ENCODE results near the gene VIPAS39. TPM values are rescaled to one million over a fixed set of nuclear protein-coding genes. Genes with fewer than 3 reads are reported as not detected.

The VIPAS39 gene
- 10 to 100 TPM; 15.8 to 18.3 TPM for total RNA-seq

GRCh38 chr14:77457522-77458248 lies at the start of gene VIPAS39, which contains the start of gene AHSA1:
TSS of gene VIPAS39 (minus strand) at chr14:77457601. CDS start at chr14:77454102, 3,499 bp downstream.
TSS of gene AHSA1 (plus strand) at chr14:77458093. CDS start at chr14:77458190, 97 bp downstream.
- CTCF ChIA-PET: no interaction called here
- POLR2A ChIA-PET: interaction anchor here (0.7 to 1.3 kb wide), 3 partner anchors 81 to 281 kb away, joined by 3 to 5 read pairs (median 4); partner anchors contain the start of genes SAMD15 and TMED8

DNA sequence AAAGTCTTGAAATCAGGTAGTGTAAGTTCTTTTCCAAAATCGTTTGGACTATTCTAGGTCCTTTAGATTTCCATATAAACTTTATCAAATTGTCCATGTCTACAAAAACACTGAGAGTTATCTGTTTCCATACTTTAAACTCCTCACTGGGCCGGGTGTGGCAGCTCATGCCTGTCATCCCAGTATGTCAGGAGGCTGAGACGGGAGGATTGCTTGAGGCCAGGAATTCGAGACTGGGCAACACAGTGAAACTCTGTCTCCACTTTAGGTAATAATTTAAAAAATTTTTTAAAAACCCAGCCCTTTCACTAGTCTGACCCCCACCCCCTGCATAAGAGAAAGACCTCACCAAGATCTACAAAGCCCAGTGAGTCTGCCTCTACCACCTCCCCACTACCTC lies 47.6 kb upstream of the VIPAS39 start:
- CTCF ChIA-PET: interaction anchor here (1.0 kb wide), 1 partner anchor 15 kb away, joined by 3 read pairs; no protein-coding TSS in a partner anchor

GRCh38 chr14:77503138-77503537 lies 45.7 kb upstream of the VIPAS39 start:
- POLR2A ChIA-PET: no interaction called here
- CTCF ChIA-PET: interaction anchor here (0.7 kb wide), 1 partner anchor 78 kb away, joined by 3 read pairs; no protein-coding TSS in a partner anchor

More for the DNA sequence above, 47.6 kb upstream of the VIPAS39 start:
- POLR2A ChIA-PET: no interaction called here

GRCh38 chr14:77502109-77502782 lies 44.8 kb upstream of the VIPAS39 start:
- POLR2A ChIA-PET: no interaction called here
- CTCF ChIA-PET: no interaction called here

DNA sequence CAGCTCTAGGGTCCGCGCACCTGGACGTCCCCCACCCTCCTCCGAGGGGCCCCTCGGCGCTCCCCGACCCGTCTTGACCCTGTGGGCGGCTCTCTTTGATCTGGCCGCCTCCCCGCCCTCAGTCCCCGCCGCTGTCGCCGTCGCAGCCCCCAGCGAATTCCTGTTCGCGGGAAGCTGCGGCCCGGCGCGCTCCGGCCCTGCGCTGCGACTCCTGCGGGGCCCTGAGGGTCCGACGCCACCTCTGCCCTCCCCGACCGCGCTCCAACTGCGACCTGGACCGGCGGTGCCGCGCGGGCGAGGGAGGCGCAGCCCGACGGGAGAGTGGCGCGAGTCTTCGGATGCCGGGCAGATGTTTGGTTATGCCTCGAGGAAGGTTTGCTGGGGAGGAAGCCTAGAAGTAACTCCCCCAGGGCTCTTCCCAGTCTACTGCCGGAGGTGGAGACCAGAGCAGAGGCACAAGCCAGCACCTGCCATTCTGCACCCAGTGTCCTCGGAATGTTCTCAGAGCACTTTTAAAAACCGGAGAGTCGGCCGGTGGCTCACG lies 41.7 kb upstream of the VIPAS39 start:
- CTCF ChIA-PET: no interaction called here
- POLR2A ChIA-PET: interaction anchor here (1.2 kb wide), 1 partner anchor 116 kb away, joined by 6 read pairs; no protein-coding TSS in a partner anchor

DNA sequence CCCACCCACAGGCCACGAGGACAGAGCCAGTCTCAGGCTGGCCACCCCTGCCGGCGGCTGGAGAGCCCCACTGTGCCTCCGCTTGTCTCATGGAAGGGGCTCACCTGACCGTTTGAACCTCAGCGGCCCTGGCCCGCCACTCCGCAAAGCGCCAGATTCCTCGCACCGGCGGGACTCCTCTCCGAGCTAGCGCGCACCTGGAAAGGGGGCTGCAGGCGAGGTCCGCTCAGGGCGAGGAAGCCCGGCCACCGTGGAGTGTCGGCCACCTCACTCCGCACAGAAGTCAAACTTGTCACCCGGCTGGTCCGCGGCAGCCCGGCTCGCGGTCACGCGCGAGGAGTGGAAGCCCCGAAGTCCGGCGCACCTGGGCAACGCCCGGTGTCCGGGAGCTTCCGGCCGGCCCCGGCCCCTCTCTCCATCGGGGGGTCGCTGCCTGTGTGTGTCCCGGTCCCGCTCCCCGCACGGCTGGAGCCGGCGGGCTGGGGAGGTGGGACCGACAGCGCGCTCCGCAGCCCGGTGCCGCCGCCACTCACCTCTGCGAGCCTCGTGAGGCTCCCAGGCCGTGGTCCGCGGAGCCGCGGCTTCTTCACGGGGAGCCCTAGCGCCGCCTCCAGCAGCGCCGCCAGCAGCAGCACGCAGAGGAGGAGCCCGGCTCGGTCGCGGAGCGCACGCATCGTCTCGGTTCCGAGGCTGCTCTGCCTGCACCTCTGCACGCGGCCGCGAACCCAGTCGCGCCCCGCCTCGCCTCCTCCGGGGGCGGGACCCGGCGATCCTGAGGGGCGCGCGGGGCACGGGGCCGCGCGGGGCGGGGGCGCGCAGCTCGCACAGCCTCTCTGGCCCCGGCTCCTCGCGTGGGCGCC lies 40.9 kb upstream of the VIPAS39 start, which contains the start of gene ISM2:
Gene ISM2, minus strand, starts transcription at position 697 of the 860 bp plus-strand sequence. Its CDS starts 23 bp downstream, at position 674.
- ChIA-PET CTCF (no interaction called here), POLR2A (interaction anchor here (1.2 kb wide), 1 partner anchor 117 kb away, joined by 6 read pairs; no protein-coding TSS in a partner anchor)

DNA sequence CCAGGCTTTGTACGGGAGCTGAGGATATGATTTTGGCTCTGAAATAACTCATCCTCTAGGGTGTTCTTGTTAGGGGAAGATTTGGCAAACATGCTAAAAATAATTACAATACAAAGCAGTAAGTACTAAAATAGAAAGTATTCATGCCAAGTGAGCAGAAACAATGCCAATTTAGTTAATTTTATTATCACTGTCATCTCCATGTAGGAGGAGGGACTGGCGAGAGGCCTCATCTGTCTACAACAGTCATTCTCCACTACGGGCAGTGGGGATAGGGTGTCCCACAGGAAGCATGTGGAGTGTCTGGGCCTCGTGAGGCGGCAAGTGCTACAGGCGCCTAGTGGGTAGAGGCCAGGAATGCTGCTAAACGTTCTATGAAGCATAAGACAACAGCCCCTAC lies 37.9 kb upstream of the VIPAS39 start:
- POLR2A ChIA-PET: no interaction called here
- CTCF ChIA-PET: no interaction called here

GRCh38 chr14:77491056-77491455 lies 33.7 kb upstream of the VIPAS39 start:
- ChIA-PET POLR2A (no interaction called here), CTCF (no interaction called here)

DNA sequence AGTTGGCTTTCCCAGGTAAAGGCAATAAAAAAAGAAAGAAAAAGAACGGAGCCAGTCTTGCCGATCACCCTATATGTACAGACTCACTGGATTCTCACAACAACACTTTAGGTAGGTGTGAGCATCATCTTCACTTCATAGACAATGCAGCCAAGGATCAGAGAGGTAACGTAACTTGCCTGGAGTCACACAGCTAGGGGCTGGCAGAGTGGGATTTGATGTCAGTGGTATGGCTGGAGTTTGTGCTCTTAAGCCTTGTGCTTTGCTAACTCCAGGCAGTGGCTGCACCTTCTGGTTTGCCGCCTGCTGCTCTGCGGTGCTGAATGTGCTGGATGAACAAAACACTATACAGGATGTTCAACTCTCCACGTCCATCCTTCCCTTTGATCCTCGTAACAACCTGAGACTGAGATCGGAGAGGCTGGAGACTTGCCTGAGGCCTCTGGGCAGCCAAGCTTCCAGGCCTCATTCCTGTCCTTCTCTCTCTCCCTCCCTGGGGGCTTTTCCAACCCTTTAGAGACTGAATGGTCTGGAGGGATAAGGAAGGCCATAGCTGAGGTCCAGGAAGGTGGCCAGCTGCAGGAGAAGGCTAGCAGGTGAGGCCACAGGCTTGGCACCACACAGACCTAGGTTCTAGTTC lies 33.1 kb upstream of the VIPAS39 start:
- ChIA-PET CTCF (no interaction called here), POLR2A (no interaction called here)

- CTCF ChIA-PET: no interaction called here
- POLR2A ChIA-PET: no interaction called here
Measured at GRCh38 chr14:77489041-77489440, 31.6 kb upstream of the VIPAS39 start.

DNA sequence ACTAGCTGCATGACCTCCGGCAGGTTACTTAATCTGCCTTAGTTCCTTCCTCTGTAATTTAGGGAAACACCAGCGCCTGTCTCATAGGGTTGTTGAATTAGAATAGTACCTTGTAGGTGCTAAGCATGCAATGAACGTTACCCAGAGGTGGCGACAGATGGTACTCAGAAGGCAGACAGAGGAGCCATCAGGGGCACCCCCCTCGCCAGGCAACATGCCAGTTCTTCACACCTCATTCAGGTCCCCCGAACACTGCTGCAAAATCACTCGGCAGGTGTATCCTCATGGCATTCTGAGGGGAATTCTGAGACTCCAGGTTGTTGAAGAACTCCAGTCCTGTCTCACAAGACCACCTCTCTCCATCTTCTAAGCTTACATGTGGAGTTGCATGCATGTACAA lies 31.2 kb upstream of the VIPAS39 start:
- ChIA-PET POLR2A (no interaction called here), CTCF (no interaction called here)

DNA sequence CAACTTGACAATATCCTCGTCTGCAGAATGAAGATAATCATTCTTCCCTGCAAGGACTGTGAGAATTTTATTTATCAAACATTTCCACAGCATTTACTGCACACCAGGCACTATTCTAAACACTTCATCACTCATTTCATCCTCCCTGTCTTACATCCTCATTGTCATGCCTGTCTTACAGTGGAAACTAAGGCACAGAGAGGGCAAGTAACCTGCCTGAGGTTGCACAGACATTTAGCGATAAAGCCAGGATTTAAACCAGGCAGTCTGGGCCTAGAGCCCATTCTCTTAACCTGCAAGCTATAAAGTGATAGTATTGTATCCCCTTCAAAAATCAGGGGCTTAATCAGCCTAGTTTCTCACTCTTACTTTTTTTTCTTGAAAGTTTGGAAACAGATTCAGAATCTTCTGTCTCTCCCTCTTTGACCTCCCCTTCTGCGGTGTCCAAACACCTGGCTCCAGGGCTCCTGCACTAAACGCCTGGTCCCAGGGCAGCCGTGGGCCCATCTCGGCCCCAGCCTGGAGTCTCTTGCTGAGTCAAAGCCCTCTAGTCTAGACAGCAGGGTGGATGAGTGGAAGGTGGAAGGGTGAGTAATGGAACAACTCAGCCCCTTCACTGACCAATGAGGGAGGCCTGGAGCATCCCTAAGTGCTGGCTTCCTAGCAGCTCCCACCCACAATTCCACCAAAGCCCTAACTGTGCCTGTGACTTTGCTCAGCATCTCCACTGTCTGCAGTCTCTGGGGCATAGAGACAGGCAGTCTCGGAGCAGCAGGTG lies 28.7 kb upstream of the VIPAS39 start:
- CTCF ChIA-PET: no interaction called here
- POLR2A ChIA-PET: no interaction called here

- ChIA-PET POLR2A (no interaction called here), CTCF (no interaction called here)
Measured at GRCh38 chr14:77485256-77485655, 27.9 kb upstream of the VIPAS39 start.

- POLR2A ChIA-PET: no interaction called here
- CTCF ChIA-PET: no interaction called here
Measured at GRCh38 chr14:77482422-77482821, 25.0 kb upstream of the VIPAS39 start.

DNA sequence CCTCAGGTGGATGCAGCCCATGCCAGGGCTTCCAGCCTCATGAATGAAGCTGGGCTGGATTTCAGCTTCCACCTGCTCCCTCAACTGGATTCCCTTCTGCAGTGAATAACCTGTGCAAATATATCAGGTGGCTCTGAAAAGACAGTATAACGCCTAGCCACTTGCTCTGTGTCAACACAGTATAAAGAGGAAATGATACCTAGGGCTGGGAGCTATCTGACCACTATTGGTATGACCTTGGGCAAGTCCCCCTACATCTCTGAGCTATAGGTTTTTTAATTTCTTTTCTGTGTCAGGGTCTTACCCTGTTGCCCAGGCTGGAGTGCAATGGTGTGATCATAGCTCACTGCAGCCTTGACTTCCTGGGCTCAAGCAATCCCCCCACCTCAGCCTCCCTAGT lies 21.4 kb upstream of the VIPAS39 start:
- POLR2A ChIA-PET: no interaction called here
- CTCF ChIA-PET: no interaction called here

- ChIA-PET CTCF (no interaction called here), POLR2A (interaction anchor here (0.6 kb wide), 1 partner anchor 59 kb away, joined by 5 read pairs; no protein-coding TSS in a partner anchor)
Measured at GRCh38 chr14:77478029-77478428, 20.6 kb upstream of the VIPAS39 start.

DNA sequence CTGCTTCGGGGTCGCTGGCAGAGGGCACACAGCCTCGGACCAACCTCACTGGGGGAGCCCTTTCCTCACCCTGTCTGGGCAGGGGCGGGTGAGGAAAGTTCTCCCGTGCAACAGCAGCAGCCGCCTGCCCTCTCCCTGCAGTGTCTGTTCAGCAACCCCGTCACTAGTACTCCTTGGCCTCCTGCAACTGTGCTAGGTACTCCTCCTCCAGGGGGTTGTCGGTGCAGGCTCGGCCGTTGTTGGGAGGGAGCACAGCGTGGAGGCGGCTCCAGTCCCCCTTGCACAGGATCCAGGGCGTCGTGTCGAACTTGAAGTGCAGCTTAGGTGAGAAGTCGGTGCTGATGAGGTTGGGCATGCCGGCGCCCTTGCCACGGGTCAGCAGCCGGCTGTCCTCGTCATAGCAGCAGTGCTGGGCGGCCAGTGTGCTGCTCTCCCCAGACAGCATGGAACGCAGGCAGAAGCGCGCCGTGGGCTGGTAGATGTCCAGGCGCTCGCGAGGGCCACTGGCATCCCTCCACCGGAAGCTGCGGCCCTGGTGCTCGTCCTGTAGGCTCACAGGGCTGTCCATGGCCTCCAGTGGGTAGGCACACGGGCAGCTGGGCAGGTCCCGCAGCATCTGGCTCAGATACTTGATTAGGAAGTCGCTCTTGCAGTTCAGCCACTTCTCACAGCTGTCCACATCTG lies 18.2 kb upstream of the VIPAS39 start:
- ChIA-PET POLR2A (no interaction called here), CTCF (no interaction called here)

Measured in activated CD8-positive, alpha-beta memory T cell treated with anti-CD3 and anti-CD28 coated beads for 36 hours (primary cell).